ENCODE results near the gene BSND.

BSND gene

DNA sequence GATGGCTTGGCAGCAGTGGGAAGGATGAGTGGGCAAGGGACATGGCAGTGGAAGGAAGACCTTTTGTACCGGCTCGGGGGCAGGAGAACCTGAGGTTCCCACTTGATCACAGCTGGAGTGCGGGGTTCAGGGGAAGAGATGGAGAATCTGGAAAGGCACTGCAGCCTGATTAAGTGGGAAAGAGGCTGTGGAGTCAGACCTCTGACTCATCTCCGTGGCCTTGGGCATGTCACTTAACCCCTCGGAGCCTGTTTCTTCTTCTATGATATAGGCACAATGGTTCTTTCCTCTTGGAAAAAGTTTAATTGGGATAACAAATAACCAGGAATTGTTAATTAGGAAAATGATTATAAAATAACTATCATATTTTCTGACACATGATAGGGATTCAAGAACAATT is 31.4 kb upstream of the BSND start:
- H3K27me3 Mint-ChIP-seq = peaks cover 13% of the 10 kb centered on the region in 2 donors
- H3K4me3 Mint-ChIP-seq = no peak overlapping the region
- H3K4me1 Mint-ChIP-seq = peaks cover 21 to 23% of the 10 kb centered on the region in 2 donors
- no peaks in the 10 kb centered on the region for H3K9me3 Mint-ChIP-seq
- peaks cover 0 to 7% of the 10 kb centered on the region in 2 donors for H3K36me3 Mint-ChIP-seq
- DNase-seq = no peak
- no peak overlapping the region for H3K27ac Mint-ChIP-seq
- no peak for ATAC-seq (replicated peaks)

GRCh38 chr1:54968551-54968950 is 30.2 kb upstream of the BSND start:
- Mint-ChIP-seq H3K27me3 (peaks cover 23 to 24% of the 10 kb centered on the region in 2 donors), H3K27ac (no peak overlapping the region), H3K36me3 (peaks cover 0 to 7% of the 10 kb centered on the region in 2 donors), H3K4me3 (no peak overlapping the region), H3K9me3 (no peaks in the 10 kb centered on the region), H3K4me1 (peaks cover 21 to 23% of the 10 kb centered on the region in 2 donors)
- DNase-seq (no peak), ATAC-seq (replicated peaks) (no peak)

- H3K9me3 Mint-ChIP-seq = peaks cover 0 to 2% of the 10 kb centered on the region in 2 donors
- ATAC-seq (replicated peaks) (no peak), DNase-seq (no peak)
- H3K4me3 Mint-ChIP-seq = no peak overlapping the region
- H3K4me1 Mint-ChIP-seq = peaks cover 21 to 23% of the 10 kb centered on the region in 2 donors
- H3K36me3 Mint-ChIP-seq = peaks cover 0 to 7% of the 10 kb centered on the region in 2 donors
- peak overlapping the region; percentile 43 for H3K27ac Mint-ChIP-seq
- H3K27me3 Mint-ChIP-seq = peaks cover 30 to 32% of the 10 kb centered on the region in 2 donors
Observed at GRCh38 chr1:54969879-54970278, 28.9 kb upstream of the BSND start.

DNA sequence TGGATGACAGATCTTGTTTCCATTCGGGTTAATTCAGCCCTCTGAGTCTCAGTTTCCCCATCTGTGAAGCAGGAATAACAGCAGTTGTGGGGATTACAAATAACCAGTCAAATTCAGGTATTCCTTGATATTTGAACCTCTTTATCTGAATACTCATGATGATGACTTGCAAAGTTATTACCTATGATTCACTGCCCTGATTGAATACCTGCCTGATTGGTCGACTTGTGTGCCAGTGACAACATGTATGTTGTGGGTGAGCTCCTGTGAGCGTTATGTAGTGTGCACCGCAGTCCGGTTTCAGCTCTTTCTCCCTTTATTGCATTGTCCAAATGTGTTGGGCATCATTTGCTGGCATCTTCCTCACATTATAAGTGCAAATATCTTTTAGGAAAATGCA is 27.8 kb upstream of the BSND start:
- peaks cover 0 to 7% of the 10 kb centered on the region in 2 donors for H3K36me3 Mint-ChIP-seq
- H3K4me1 Mint-ChIP-seq = peaks cover 19 to 20% of the 10 kb centered on the region in 2 donors
- peak overlapping the region; percentile 27 for H3K27ac Mint-ChIP-seq
- ATAC-seq (replicated peaks) = peak; percentile 21 to 26
- peak overlapping the region; percentile 1 to 9 for H3K4me3 Mint-ChIP-seq
- DNase-seq = no peak
- H3K27me3 Mint-ChIP-seq = peaks cover 39% of the 10 kb centered on the region in 2 donors
- peaks cover 0 to 2% of the 10 kb centered on the region in 2 donors for H3K9me3 Mint-ChIP-seq

DNA sequence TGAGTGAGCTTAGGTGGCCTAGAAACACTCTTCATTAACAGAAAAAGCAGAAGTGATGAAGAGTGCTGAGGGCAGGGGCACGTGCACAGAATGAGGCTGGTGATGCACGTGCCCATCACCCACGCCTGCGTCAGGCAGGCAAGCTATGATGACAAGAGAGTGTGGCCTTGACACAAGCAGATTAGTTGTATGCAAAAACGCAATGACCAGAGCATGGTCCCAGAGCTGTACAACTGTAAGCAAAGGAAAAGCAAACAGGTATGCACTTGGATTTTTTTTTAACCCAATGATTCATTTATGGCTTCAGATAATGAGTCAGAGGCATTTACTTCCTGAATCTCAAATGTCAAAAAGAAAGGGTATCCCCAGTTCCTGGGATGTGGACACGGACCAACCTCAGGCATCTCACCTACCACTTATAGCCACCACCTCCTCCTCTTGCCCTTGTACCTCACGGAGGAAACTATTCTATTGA is 27.4 kb upstream of the BSND start:
- peak overlapping the region; percentile 27 for H3K27ac Mint-ChIP-seq
- H3K4me3 Mint-ChIP-seq = peak overlapping the region; percentile 1 to 9
- peaks cover 15 to 17% of the 10 kb centered on the region in 2 donors for H3K4me1 Mint-ChIP-seq
- DNase-seq (peak; percentile 33), ATAC-seq (replicated peaks) (peak; percentile 89 to 92)
- peaks cover 0 to 7% of the 10 kb centered on the region in 2 donors for H3K36me3 Mint-ChIP-seq
- peaks cover 39% of the 10 kb centered on the region in 2 donors for H3K27me3 Mint-ChIP-seq
- peaks cover 0 to 2% of the 10 kb centered on the region in 2 donors for H3K9me3 Mint-ChIP-seq

DNA sequence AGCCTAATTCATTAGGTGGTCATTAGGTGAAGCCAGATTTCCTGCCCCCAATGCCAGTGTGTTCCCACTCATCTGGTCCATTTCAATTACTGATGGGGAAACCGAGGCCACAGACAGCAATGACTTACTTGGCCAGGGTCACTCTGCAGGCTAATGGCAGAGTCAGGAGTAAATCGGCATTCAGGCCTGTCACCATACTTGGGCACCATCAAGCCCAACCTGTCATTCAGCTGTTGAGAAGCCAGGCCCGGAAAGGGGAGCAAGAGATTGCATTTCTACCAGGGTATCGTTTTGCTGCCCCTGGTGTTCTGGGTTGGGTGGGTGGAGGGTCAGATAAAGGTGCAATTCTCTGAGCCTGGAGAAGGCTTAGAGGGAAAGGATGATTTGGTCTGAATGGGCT is 26.3 kb upstream of the BSND start:
- no peak overlapping the region for H3K27ac Mint-ChIP-seq
- H3K27me3 Mint-ChIP-seq = peaks cover 35% of the 10 kb centered on the region in 2 donors
- ATAC-seq (replicated peaks) (no peak), DNase-seq (no peak)
- peaks cover 10 to 13% of the 10 kb centered on the region in 2 donors for H3K4me1 Mint-ChIP-seq
- H3K36me3 Mint-ChIP-seq = peaks cover 0 to 4% of the 10 kb centered on the region in 2 donors
- H3K9me3 Mint-ChIP-seq = peaks cover 0 to 2% of the 10 kb centered on the region in 2 donors
- no peak overlapping the region for H3K4me3 Mint-ChIP-seq

GRCh38 chr1:54973205-54973921 is 25.4 kb upstream of the BSND start:
- peaks cover 41 to 42% of the 10 kb centered on the region in 2 donors for H3K27me3 Mint-ChIP-seq
- H3K4me3 Mint-ChIP-seq = no peak overlapping the region
- no peak for DNase-seq
- ATAC-seq (replicated peaks) = no peak
- peaks cover 10 to 13% of the 10 kb centered on the region in 2 donors for H3K4me1 Mint-ChIP-seq
- no peak overlapping the region for H3K27ac Mint-ChIP-seq
- peaks cover 0 to 4% of the 10 kb centered on the region in 2 donors for H3K36me3 Mint-ChIP-seq
- peaks cover 0 to 2% of the 10 kb centered on the region in 2 donors for H3K9me3 Mint-ChIP-seq

DNA sequence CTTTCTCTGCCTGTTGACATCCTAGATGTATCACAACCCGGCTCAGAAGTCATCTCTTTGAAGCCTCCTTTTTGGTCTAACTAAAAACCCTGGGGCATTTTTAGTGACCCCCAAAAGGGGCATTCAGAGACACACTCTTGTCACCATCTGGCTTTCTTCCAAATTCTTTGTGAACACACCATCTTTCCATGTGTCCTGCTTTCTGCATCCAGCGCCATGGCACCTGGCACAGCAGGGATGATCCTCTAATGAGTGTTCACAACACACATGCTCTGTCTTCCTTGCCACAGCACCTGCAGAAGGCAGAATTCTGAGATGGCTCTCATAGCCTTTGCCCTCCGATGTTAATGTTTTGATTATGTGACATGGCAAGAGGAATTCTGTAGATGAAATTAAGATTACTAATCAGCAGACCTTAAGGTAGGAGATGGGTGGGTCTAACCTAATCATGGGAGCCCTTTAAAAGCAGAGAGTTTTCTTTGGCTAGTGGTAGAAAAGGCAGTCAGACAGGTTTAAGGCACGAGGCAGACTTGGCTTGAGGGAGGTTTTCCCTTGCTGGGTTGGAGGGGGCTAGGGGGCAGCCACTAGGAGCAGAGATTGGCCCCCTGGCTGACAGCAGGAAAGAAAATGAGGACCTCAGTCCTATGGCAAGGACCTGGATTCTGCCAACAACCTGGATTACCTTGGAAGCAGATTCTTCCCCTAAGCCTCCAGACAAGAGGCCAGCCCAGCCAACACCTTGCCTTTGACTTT is 23.2 kb upstream of the BSND start:
- Mint-ChIP-seq H3K4me1 (peaks cover 9 to 10% of the 10 kb centered on the region in 2 donors), H3K27ac (no peak overlapping the region), H3K9me3 (peaks cover 0 to 2% of the 10 kb centered on the region in 2 donors), H3K4me3 (no peak overlapping the region), H3K27me3 (peaks cover 44 to 50% of the 10 kb centered on the region in 2 donors), H3K36me3 (no peaks in the 10 kb centered on the region)
- ATAC-seq (replicated peaks) (no peak), DNase-seq (no peak)

DNA sequence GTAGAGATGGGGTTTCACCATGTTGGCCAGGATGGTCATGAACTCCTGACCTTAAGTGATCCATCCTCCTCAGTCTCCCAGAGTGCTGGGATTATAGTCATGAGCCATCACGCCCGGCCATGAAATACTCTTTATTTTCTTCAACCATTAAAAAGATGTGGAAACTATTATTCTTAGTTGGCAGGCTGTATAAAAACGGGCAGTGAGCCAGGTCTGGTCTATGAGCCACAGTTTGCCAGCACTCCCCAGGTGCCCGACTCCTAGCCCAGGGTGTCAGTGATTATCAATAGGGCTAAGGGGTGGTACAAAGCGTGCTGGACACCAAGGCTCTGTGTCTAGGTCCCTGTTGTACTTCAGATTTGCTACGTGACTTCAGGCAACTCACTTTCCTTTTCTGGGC is 22.0 kb upstream of the BSND start:
- ATAC-seq (replicated peaks) = no peak

GRCh38 chr1:54977533-54978297 is 21.0 kb upstream of the BSND start:
- no peak for ATAC-seq (replicated peaks)
- H3K27ac Mint-ChIP-seq = no peak overlapping the region
- H3K9me3 Mint-ChIP-seq = peaks cover 0 to 2% of the 10 kb centered on the region in 2 donors
- no peaks in the 10 kb centered on the region for H3K4me1 Mint-ChIP-seq
- H3K27me3 Mint-ChIP-seq = peaks cover 57 to 68% of the 10 kb centered on the region in 2 donors
- no peak overlapping the region for H3K4me3 Mint-ChIP-seq
- no peak for DNase-seq
- no peaks in the 10 kb centered on the region for H3K36me3 Mint-ChIP-seq

More for the DNA sequence above, 22.0 kb upstream of the BSND start:
- Mint-ChIP-seq H3K4me1 (peaks cover 0 to under 1% of the 10 kb centered on the region in 2 donors), H3K27ac (no peak overlapping the region), H3K36me3 (no peaks in the 10 kb centered on the region), H3K4me3 (no peak overlapping the region), H3K27me3 (peaks cover 53 to 60% of the 10 kb centered on the region in 2 donors), H3K9me3 (peaks cover 0 to 2% of the 10 kb centered on the region in 2 donors)
- no peak for DNase-seq

DNA sequence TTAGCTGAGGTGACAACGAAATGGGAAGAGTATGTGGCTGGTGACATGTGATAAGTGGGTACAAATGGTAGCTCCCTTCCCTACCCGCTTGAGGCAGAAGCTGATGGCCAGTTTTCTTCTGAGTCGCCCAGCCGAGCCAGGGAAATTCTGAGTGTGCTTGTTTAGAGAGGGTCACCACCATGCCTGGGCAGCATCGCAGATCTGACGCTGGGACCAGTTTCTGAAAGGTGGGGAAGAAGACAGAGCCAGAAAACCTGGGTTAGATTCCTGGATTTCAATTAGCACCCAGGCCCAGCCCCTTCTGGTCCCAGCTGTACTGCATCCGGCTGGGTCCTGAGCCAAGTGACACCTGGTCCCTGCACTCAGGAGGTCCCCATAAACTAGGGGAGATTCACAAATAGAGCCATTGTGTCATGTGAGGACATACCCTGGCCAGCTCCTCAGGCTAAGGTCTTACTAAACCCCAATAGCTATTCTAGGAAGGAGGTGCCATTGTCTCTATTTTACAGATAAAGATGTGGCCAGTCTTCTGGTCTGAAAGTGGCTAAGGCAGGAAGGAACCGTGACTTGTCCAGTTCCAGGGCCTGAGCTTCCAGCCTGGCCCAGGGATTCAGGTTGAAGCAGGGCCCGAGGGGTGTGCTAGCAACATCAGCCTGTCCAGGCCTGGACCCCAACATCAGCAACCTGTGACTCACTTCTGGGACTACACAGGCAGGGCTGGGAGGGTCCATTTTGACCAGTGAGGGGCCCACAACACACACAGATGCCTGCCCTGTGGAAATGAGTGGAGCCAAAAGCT is 20.0 kb upstream of the BSND start:
- no peak overlapping the region for H3K4me3 Mint-ChIP-seq
- H3K36me3 Mint-ChIP-seq = no peaks in the 10 kb centered on the region
- peaks cover 52 to 64% of the 10 kb centered on the region in 2 donors for H3K27me3 Mint-ChIP-seq
- no peak overlapping the region for H3K27ac Mint-ChIP-seq
- DNase-seq (no peak), ATAC-seq (replicated peaks) (no peak)
- H3K9me3 Mint-ChIP-seq = peaks cover 0 to 2% of the 10 kb centered on the region in 2 donors
- H3K4me1 Mint-ChIP-seq = no peaks in the 10 kb centered on the region

DNA sequence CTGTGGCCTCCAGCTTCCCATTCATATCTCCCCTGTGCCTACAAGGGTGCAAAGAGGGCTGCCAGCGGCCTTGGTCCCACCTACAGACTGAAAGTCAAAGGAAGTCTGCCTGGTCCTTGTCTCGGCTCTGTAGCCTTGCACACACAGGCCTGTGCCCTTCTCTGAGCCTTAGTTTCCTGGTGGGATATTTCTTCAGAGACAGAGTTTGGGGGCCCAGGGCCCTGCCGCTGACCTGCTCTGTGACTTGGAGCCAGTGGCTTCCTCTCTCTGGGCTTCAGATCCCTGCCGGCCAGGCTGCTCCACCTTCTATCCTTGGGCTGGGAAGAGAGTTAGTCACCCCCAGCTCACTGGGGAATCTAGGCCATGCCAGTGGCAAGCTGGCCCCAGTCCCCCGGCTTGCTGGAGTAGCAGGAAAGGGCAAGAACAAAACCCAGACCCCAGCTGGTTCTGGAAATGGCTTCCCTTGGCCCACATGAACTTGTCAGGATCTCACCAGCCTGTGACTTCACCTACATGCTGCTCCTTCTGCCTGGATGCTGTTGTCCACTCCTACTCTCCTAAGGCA is 19.3 kb upstream of the BSND start:
- H3K4me3 Mint-ChIP-seq = no peak overlapping the region
- ATAC-seq (replicated peaks) (no peak), DNase-seq (no peak)
- peaks cover 0 to under 1% of the 10 kb centered on the region in 2 donors for H3K9me3 Mint-ChIP-seq
- H3K27me3 Mint-ChIP-seq = peaks cover 53 to 64% of the 10 kb centered on the region in 2 donors
- no peaks in the 10 kb centered on the region for H3K4me1 Mint-ChIP-seq
- H3K27ac Mint-ChIP-seq = no peak overlapping the region
- no peaks in the 10 kb centered on the region for H3K36me3 Mint-ChIP-seq

GRCh38 chr1:54980046-54980527 is 18.6 kb upstream of the BSND start:
- Mint-ChIP-seq H3K4me3 (no peak overlapping the region), H3K27ac (no peak overlapping the region), H3K4me1 (no peaks in the 10 kb centered on the region), H3K36me3 (no peaks in the 10 kb centered on the region), H3K9me3 (no peaks in the 10 kb centered on the region), H3K27me3 (peaks cover 50 to 62% of the 10 kb centered on the region in 2 donors)
- DNase-seq = no peak
- no peak for ATAC-seq (replicated peaks)
